ENCODE results near the gene UTP18. TPM values are rescaled to one million over a fixed set of nuclear protein-coding genes. Genes with fewer than 3 reads are reported as not detected.
"Not testable (repeated sequence)": the region's sequence is repeated elsewhere in the genome, so short reads cannot be mapped to it uniquely, and the experiment has no call there.

UTP18 gene
- total RNA-seq, 2 donors from 2014 or later = 18.9 to 22.1 TPM

- peaks cover 0 to 17% of the 10 kb centered on the region in 2 donors for H3K36me3 ChIP-seq (replicated peaks in 1 of 2; ENCODE audit: insufficient read depth in 1 of 2, low read depth in 2 of 2)
Measured at GRCh38 chr17:51275381-51275780, 15.0 kb downstream of the UTP18 start.

GRCh38 chr17:51279183-51279582 is 18.8 kb downstream of the UTP18 start:
- Histone ChIP-seq H3K27ac (no peak overlapping the region), H3K4me3 (no peak overlapping the region), H3K36me3 (replicated peaks in 1 of 2; ENCODE audit: insufficient read depth in 1 of 2, low read depth in 2 of 2) (peaks cover 5 to 18% of the 10 kb centered on the region in 2 donors), H3K27me3 (no peaks in the 10 kb centered on the region), H3K4me1 (no peaks in the 10 kb centered on the region), H3K9me3 (no peaks in the 10 kb centered on the region)
- intact Hi-C loops (cut with DNase I) = no loop called here
- ATAC-seq (no peak), DNase-seq (no peak)
- TF ChIP-seq CTCF (IDR thresholded peaks at IDR 0.05) = no peak
- TF ChIP-seq POLR2A (IDR thresholded peaks at IDR 0.05) = no peak

More at GRCh38 chr17:51275381-51275780, 15.0 kb downstream of the UTP18 start:
- intact Hi-C loops (cut with DNase I) = no loop called here
- DNase-seq = no peak
- no peak overlapping the region for H3K4me3 ChIP-seq
- no peak overlapping the region for H3K27ac ChIP-seq
- H3K27me3 ChIP-seq = no peaks in the 10 kb centered on the region
- WGBS, 2 donors = 92 to 97% methylated on average over 1 of the region's 1 CpG
- ATAC-seq = no peak
- no peak for TF ChIP-seq POLR2A (IDR thresholded peaks at IDR 0.05)
- no peak for TF ChIP-seq CTCF (IDR thresholded peaks at IDR 0.05)
- peaks cover 6% of the 10 kb centered on the region for H3K4me1 ChIP-seq
- H3K9me3 ChIP-seq = no peaks in the 10 kb centered on the region

DNA sequence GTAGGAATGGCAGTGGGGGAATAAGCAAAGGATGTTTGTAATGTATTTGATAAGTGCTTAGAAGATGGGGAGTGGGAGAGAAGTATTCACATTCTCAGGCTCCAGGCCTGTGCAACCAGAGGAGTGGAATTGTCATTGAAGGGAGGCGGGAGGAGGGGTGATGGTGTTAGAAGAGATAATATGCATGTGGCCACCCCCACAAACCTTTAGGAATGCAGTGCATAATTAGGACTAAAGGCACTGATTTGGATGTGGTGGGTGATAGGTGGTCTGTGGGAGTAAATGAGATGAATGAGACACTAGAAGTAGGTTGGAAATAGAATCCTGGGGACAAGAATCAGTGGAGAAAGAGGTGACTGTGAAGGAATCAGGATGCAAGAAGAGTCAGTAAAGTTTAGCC is 27.1 kb downstream of the UTP18 start:
- H3K27me3 ChIP-seq = no peaks in the 10 kb centered on the region
- H3K4me1 ChIP-seq = no peaks in the 10 kb centered on the region
- H3K27ac ChIP-seq = no peak overlapping the region
- peaks cover 0 to 12% of the 10 kb centered on the region in 2 donors for H3K36me3 ChIP-seq (replicated peaks in 1 of 2; ENCODE audit: insufficient read depth in 1 of 2, low read depth in 2 of 2)
- no peak for TF ChIP-seq POLR2A (IDR thresholded peaks at IDR 0.05)
- no peak for TF ChIP-seq CTCF (IDR thresholded peaks at IDR 0.05)
- 83 to 93% methylated on average over 1 of the region's 1 CpG for WGBS, 2 donors
- H3K4me3 ChIP-seq = no peak overlapping the region
- H3K9me3 ChIP-seq = no peaks in the 10 kb centered on the region
- ATAC-seq (no peak), DNase-seq (no peak)
- intact Hi-C loops (cut with DNase I) = no loop called here

DNA sequence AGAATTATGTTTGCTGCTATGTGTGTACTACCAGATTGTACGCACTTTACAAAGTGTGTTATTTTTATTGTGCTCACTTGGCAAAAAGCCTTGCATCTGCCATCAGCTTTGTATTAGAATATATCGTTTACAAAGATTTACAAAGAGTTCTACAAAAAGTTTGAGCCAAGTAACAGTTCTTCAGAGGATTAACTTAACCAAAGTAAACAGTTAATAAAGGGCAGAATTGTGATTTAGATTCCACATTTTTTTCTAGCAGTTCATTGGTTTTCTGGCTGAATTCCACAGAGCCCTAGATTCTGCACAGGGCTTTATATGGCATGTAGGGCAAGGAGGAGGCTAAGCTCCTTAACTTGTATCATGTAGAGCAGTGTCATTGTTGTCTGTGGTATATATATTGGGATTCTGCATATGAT is 29.4 kb downstream of the UTP18 start:
- ATAC-seq = no peak
- Histone ChIP-seq H3K4me3 (no peak overlapping the region), H3K9me3 (no peaks in the 10 kb centered on the region), H3K4me1 (no peaks in the 10 kb centered on the region), H3K36me3 (replicated peaks in 1 of 2; ENCODE audit: insufficient read depth in 1 of 2, low read depth in 2 of 2) (peaks cover 0 to 14% of the 10 kb centered on the region in 2 donors), H3K27me3 (no peaks in the 10 kb centered on the region), H3K27ac (no peak overlapping the region)
- 89 to 90% methylated on average over 2 of the region's 2 CpGs for WGBS, 2 donors
- DNase-seq = no peak
- no peak for TF ChIP-seq CTCF (IDR thresholded peaks at IDR 0.05)
- TF ChIP-seq POLR2A (IDR thresholded peaks at IDR 0.05) = no peak
- intact Hi-C loops (cut with DNase I) = loop anchor here (10.0 kb wide), 1 partner anchor 245 kb away; no protein-coding TSS in a partner anchor

DNA sequence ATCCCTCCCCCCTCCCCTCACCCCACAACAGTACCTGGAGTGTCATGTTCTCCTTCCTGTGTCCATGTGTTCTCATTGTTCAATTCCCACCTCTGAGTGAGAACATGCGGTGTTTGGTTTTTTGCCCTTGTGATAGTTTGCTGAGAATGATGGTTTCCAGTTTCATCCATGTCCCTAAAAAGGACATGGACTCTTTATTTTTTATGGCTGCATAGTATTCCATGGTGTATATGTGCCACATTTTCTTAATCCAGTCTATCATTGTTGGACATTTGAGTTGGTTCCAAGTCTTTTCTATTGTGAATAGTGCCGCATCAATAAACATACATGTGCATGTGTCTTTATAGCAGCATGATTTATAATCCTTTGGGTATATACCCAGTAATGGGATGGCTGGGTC is 34.0 kb downstream of the UTP18 start:
- ATAC-seq; H3K27me3 ChIP-seq; H3K36me3 ChIP-seq (replicated peaks in 1 of 2; ENCODE audit: insufficient read depth in 1 of 2, low read depth in 2 of 2); H3K27ac ChIP-seq; H3K4me3 ChIP-seq; H3K9me3 ChIP-seq; DNase-seq: not testable (repeated sequence)
- peaks cover 15% of the 10 kb centered on the region for H3K4me1 ChIP-seq
- intact Hi-C loops (cut with DNase I) = loop anchor here (10.0 kb wide), 1 partner anchor 240 kb away; no protein-coding TSS in a partner anchor
- 100% methylated on average over 2 of the region's 2 CpGs for WGBS, 2 donors
